A549 (cell line): ENCODE measurements around the gene UHRF2. TPM values are rescaled to one million over a fixed set of nuclear protein-coding genes. Genes with fewer than 3 reads are reported as not detected.

Experiments used
- ATAC-seq, 2 experiments: fragments of 200-7000 bp in 1 of 2; fragments of >200 bp in 1 of 2; cut with Nextera tagmentation in 1 of 2; cut with Tn5 transposase in 1 of 2; 3 replicates each; pipeline versions ENCODE4 v1.8.0 to v1.9.1; 2018 to 2020; ENCODE audit warnings: mild to moderate bottlenecking in 1 of 2, moderate library complexity in 1 of 2
- CTCF ChIA-PET: fragments of 300-600 bp; sonication (Branson Sonifier 250); formaldehyde crosslinking; extraction: SDS; loops from one replicate; lab custom pipeline; 2021; ENCODE audit warnings: antibody characterized with exemption, inconsistent platforms; lab: Yijun Ruan, JAX
- POLR2A ChIA-PET: fragments of 350-600 bp; formaldehyde crosslinking; extraction: SDS; loops from one replicate; lab custom pipeline; 2021; ENCODE audit warnings: antibody characterized with exemption, inconsistent platforms; lab: Yijun Ruan, JAX
- DNase-seq, 2 experiments: peaks; one replicate each; pipeline versions ENCODE4 v3.0.0 to v3.0.0-alpha.2; 2011 to 2016; ENCODE audit warnings: low read depth in 1 of 2, low spot score in 1 of 2
- FAIRE-seq: peaks from 2 replicates; lab custom pipeline; 2011; peaks lifted over from hg19 to GRCh38; lab: Jason Lieb, UNC
- H3K27ac ChIP-seq, 2 experiments: fragments of >200 bp; sonication (Bioruptor Twin); formaldehyde crosslinking; 3 replicates each; pipeline ENCODE4 v1.5.1; 2016 to 2017
- H3K4me1 ChIP-seq: fragments of >200 bp; sonication (Bioruptor Twin); formaldehyde crosslinking; 3 replicates; pipeline ENCODE4 v1.6.1; 2016
- H3K4me2 ChIP-seq: fragments of >200 bp; sonication (Bioruptor Twin); formaldehyde crosslinking; 3 replicates; pipeline ENCODE4 v1.6.1; 2016
- H3K4me3 ChIP-seq: fragments of >200 bp; sonication (Bioruptor Twin); formaldehyde crosslinking; 3 replicates; pipeline ENCODE4 v1.5.1; 2016
- H3K9me3 ChIP-seq: fragments of >200 bp; sonication (Bioruptor Twin); formaldehyde crosslinking; 3 replicates; pipeline ENCODE4 v1.6.1; 2016
- CHD2 ChIP-seq: fragments of 150-350 bp; IDR thresholded peaks from 2 replicates; pipeline ENCODE4 v1.6.1; 2014; ENCODE audit warnings: low read length; ENCODE audit not compliant: partially characterized antibody
- CHD4 ChIP-seq: fragments of 200-600 bp; sonication (generic); IDR thresholded peaks from 2 replicates; pipeline ENCODE4 v1.6.1; 2016; ENCODE audit warnings: antibody characterized with exemption, mild to moderate bottlenecking, borderline replicate concordance
- EHF ChIP-seq: fragments of 250-450 bp; sonication (Bioruptor Pico); IDR thresholded peaks from 2 replicates; pipeline ENCODE4 v1.5.0; 2020; ENCODE audit warnings: mild to moderate bottlenecking
- GATA3 ChIP-seq: IDR thresholded peaks from 2 replicates; pipeline ENCODE4 v1.6.1; 2012; ENCODE audit warnings: borderline replicate concordance
- JUN ChIP-seq, 2 experiments: fragments of >200 bp; sonication (Bioruptor Twin); formaldehyde crosslinking; IDR thresholded peaks; 2 replicates in 1 of 2; 3 replicates in 1 of 2; pipeline ENCODE4 v1.6.1; 2016 to 2017
- MAX ChIP-seq: IDR thresholded peaks from 2 replicates; pipeline ENCODE4 v1.6.1; 2012
- MYC ChIP-seq: IDR thresholded peaks from 2 replicates; pipeline ENCODE4 v1.6.1; 2012; ENCODE audit warnings: mild to moderate bottlenecking, inconsistent platforms, low read length, improper control_type of control experiment, borderline replicate concordance
- PHF8 ChIP-seq: fragments of 200-600 bp; sonication (generic); IDR thresholded peaks from 2 replicates; pipeline ENCODE4 v1.6.1; 2016; ENCODE audit warnings: low read depth, mild to moderate bottlenecking, antibody characterized with exemption, moderate library complexity, borderline replicate concordance
- POLR2A ChIP-seq: IDR thresholded peaks from 2 replicates; pipeline ENCODE4 v1.6.1; 2012; ENCODE audit warnings: mild to moderate bottlenecking, low read length
- RARB ChIP-seq: fragments of 250-450 bp; sonication (Bioruptor Pico); IDR thresholded peaks from 2 replicates; pipeline ENCODE4 v1.8.0; 2021; ENCODE audit warnings: mild to moderate bottlenecking, moderate library complexity
- REST ChIP-seq: fragments of 200-600 bp; sonication (generic); IDR thresholded peaks from 2 replicates; pipeline ENCODE4 v1.6.1; 2016; ENCODE audit warnings: antibody characterized with exemption, mild to moderate bottlenecking, moderate library complexity
- WGBS: methylation state at CpG from one replicate; pipeline ENCODE4 v1.1.6; 2017; ENCODE audit errors: missing lambda C conversion rate; 5-methylcytosine and 5-hydroxymethylcytosine counted together
- polyA minus RNA-seq: library from RNA; depleted of rRNA, polyadenylated mRNA; stranded (reverse); fragments of >200 nt; gene quantifications from 2 replicates; pipeline ENCODE4 v1.2.3, GENCODE V29; 2011; rRNA and poly(A)+ RNA removed
- polyA plus RNA-seq, 4 experiments: library from polyadenylated mRNA; depleted of rRNA in 3 of 4; stranded (reverse); fragments of >200 nt; fragmentation: RNase III in 1 of 4; extraction: RNeasy Plus Mini Kit Qiagen cat#74134 plus additional on column Dnase treatment in 1 of 4; gene quantifications; 2 replicates in 3 of 4; 3 replicates in 1 of 4; pipeline ENCODE4 v1.2.3, GENCODE V29; 2011 to 2017
- TF ChIP-seq, protein P1 (sequence below): IDR thresholded peaks from 2 replicates; pipeline ENCODE4 v1.6.1; 2012; ENCODE audit warnings: low read depth, borderline replicate concordance
- TF ChIP-seq, protein P2 (sequence below): fragments of >200 bp; sonication (Bioruptor Twin); formaldehyde crosslinking; IDR thresholded peaks from 3 replicates; pipeline ENCODE4 v1.6.1; 2016

Gene UHRF2, protein sequence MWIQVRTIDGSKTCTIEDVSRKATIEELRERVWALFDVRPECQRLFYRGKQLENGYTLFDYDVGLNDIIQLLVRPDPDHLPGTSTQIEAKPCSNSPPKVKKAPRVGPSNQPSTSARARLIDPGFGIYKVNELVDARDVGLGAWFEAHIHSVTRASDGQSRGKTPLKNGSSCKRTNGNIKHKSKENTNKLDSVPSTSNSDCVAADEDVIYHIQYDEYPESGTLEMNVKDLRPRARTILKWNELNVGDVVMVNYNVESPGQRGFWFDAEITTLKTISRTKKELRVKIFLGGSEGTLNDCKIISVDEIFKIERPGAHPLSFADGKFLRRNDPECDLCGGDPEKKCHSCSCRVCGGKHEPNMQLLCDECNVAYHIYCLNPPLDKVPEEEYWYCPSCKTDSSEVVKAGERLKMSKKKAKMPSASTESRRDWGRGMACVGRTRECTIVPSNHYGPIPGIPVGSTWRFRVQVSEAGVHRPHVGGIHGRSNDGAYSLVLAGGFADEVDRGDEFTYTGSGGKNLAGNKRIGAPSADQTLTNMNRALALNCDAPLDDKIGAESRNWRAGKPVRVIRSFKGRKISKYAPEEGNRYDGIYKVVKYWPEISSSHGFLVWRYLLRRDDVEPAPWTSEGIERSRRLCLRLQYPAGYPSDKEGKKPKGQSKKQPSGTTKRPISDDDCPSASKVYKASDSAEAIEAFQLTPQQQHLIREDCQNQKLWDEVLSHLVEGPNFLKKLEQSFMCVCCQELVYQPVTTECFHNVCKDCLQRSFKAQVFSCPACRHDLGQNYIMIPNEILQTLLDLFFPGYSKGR
- polyA plus RNA-seq (2011; rRNA removed) (60.6 and 74.3 TPM in 2 replicates), polyA plus RNA-seq (2017; fragmentation: RNase III; extraction: RNeasy Plus Mini Kit Qiagen cat#74134 plus additional on column Dnase treatment) (25.8 to 28.6 TPM (median 28.5 TPM) in 3 replicates), polyA minus RNA-seq (41.6 and 44.8 TPM in 2 replicates)
- 15.6 and 16.8 TPM in 2 replicates for polyA plus RNA-seq (2012; cell fraction: cytosol; rRNA removed)
- polyA plus RNA-seq (2012; cell fraction: nucleus; rRNA removed) = 33.2 and 49.6 TPM in 2 replicates

DNA sequence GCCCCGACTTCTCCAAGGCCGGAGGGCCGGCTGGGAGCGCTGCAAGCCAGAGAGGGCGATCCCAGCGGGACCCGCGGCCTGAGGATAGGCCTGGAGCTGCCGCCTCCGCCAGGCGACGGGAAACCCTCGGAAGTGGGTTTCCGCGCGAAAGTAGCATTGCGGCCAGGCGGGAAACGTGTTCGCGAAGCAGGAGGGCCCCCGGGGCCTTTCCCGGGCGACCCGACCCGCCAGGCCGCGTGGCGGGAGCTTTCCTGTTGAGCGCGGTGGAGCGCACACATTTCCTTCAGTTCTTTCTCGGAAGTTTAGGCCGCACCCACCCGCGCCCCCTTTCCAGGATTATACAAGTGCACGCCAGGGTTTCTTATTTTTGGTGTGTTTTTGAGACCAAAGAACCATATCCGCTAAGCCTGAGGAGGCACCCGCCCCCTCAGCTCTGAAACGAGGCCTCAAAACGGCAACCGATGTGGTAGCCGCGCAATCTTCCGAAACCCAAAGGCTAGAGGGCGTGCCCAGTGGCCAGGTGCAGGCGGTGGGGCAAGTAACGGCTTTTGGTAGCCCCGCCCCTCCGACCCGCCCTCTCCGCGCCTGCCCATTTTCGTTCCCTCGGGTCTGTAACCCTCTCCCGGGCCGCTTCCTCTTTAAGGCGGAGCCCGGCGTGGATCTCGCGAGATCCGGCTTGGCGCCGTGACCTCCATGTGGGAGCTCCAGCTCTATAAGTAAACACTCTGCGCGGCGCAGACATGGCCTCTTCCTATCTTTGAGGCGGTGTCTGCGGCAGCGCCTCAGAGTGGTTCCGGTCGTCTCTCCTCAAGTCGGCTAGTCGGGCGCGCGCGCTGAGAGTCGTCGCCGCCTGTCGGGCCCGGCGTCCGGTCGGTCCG, at the start of gene UHRF2:
TSS of gene UHRF2 (plus strand) at position 713 of the 878 bp plus-strand sequence. CDS start 292 bp downstream, outside the sequence.
- TF ChIP-seq GATA3 (peak; percentile 58), POLR2A (peak; percentile 72), JUN (IDR thresholded peaks at IDR 0.05) (peak in 1 of 2 experiments; percentile 89; a peak in 4 of 5 replicates), MYC (peak; percentile 69; the same call in 1 of the 2 replicates), REST (peak; percentile 99), EHF (no peak), CHD4 (no peak), PHF8 (0 out of 2 replicates have a peak, but pooled peaks have one; percentile 19), CHD2 (peak; percentile 99), MAX (peak; percentile 90), RARB (CRISPR knock-in tag) (no peak)
- TF ChIP-seq, protein P1, sequence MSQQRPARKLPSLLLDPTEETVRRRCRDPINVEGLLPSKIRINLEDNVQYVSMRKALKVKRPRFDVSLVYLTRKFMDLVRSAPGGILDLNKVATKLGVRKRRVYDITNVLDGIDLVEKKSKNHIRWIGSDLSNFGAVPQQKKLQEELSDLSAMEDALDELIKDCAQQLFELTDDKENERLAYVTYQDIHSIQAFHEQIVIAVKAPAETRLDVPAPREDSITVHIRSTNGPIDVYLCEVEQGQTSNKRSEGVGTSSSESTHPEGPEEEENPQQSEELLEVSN = peak; percentile 78
- TF ChIP-seq, protein P2, sequence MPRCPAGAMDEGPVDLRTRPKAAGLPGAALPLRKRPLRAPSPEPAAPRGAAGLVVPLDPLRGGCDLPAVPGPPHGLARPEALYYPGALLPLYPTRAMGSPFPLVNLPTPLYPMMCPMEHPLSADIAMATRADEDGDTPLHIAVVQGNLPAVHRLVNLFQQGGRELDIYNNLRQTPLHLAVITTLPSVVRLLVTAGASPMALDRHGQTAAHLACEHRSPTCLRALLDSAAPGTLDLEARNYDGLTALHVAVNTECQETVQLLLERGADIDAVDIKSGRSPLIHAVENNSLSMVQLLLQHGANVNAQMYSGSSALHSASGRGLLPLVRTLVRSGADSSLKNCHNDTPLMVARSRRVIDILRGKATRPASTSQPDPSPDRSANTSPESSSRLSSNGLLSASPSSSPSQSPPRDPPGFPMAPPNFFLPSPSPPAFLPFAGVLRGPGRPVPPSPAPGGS = peak; percentile 88; the same call in 2 of the 3 replicates
- TF ChIP-seq, all 56 proteins: peak for 10
- Histone ChIP-seq H3K4me1 (peaks cover 17% of the 10 kb centered on the region), H3K4me2 (peak within 1 kb of the TSS; percentile 91), H3K4me3 (peak within 1 kb of the TSS; percentile 94), H3K9me3 (no peaks in the 10 kb centered on the region), H3K27ac (peak within 1 kb of the TSS; percentile 91 to 96)
- 49% methylated on average over 59 of the region's 88 CpGs for WGBS
- POLR2A ChIA-PET = interaction anchor here (0.5 to 2.3 kb wide), 11 partner anchors 8 to 1409 kb away, joined by 3 to 19 read pairs (median 4); partner anchors contain the start of gene KDM4C
- DNase-seq (peak; percentile 94 to 98), FAIRE-seq (no peak), ATAC-seq (peak; percentile 96 to 98)
- CTCF ChIA-PET = interaction anchor here (0.9 to 2.4 kb wide), 8 partner anchors 13 to 273 kb away, joined by 3 to 6 read pairs (median 4); no protein-coding TSS in a partner anchor
